Measurements from ENCODE around the gene MED26. TPM values are rescaled to one million over a fixed set of nuclear protein-coding genes. Genes with fewer than 3 reads are reported as not detected.

The MED26 gene
- total RNA-seq, 1 experiment from 2014 or later, result 8.8 TPM

DNA sequence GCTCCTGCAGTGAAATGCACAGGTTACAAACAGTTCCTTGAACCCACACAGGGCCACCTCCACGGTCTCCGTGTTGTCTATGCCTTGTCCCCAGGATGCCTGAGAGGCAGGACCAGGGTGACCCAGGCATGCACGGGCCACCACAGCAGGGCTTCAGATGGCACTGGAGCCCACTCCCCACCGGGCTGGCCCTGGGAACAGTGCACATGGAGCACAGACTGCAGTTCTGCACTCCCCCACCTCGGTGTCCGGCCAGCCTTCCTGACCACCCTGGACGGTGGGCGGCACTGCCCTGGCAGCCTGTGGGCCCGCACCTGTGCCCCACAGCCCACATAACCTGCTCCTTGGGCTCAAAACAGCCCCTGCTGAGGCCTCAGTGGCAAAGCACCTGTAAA is 41.5 kb downstream of the MED26 start:
- no peak overlapping the region for H3K4me3 ChIP-seq (ENCODE audit: low read depth in 2 of 2, low read length in 2 of 2)
- ChIA-PET POLR2A (no interaction called here), CTCF (no interaction called here)
- in situ Hi-C loops (cut with HindIII; ENCODE audit: low pct_unique_long_range_greater_than_20kb, low sequenced_read_pairs) (no loop called here), intact Hi-C loops (cut with micrococcal nuclease; ENCODE audit: unreplicated experiment) (no loop called here)
- no peak for ATAC-seq
- DNase-seq (ENCODE audit: low read depth, low spot score), result no peak
- no peak overlapping the region for H3K27ac ChIP-seq (ENCODE audit: low read length)
- no peaks in the 10 kb centered on the region for H3K36me3 ChIP-seq (ENCODE audit: control insufficient read depth, insufficient read depth, low read length)
- H3K9me3 ChIP-seq (ENCODE audit: control insufficient read depth, insufficient read depth, low read depth, low read length), result no peaks in the 10 kb centered on the region
- no peaks in the 10 kb centered on the region for H3K27me3 ChIP-seq (ENCODE audit: control insufficient read depth, insufficient read depth, low read length)
- H3K4me1 ChIP-seq (ENCODE audit: control insufficient read depth, insufficient read depth, low read length), result peaks cover 59% of the 10 kb centered on the region
- BruUV-seq (replicated peaks), result no TSS peak
- TF ChIP-seq, protein P1, sequence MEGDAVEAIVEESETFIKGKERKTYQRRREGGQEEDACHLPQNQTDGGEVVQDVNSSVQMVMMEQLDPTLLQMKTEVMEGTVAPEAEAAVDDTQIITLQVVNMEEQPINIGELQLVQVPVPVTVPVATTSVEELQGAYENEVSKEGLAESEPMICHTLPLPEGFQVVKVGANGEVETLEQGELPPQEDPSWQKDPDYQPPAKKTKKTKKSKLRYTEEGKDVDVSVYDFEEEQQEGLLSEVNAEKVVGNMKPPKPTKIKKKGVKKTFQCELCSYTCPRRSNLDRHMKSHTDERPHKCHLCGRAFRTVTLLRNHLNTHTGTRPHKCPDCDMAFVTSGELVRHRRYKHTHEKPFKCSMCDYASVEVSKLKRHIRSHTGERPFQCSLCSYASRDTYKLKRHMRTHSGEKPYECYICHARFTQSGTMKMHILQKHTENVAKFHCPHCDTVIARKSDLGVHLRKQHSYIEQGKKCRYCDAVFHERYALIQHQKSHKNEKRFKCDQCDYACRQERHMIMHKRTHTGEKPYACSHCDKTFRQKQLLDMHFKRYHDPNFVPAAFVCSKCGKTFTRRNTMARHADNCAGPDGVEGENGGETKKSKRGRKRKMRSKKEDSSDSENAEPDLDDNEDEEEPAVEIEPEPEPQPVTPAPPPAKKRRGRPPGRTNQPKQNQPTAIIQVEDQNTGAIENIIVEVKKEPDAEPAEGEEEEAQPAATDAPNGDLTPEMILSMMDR (IDR thresholded peaks at IDR 0.05), result no peak
- TF ChIP-seq TCF7L2 (IDR thresholded peaks at IDR 0.05; ENCODE audit: low read depth, low read length), result no peak
- TF ChIP-seq SIN3A (IDR thresholded peaks at IDR 0.05; ENCODE audit: borderline replicate concordance, insufficient read depth, low read depth, low read length), result no peak
- TF ChIP-seq POLR2AphosphoS5 (IDR thresholded peaks at IDR 0.05; ENCODE audit: low read depth, low read length), result no peak
- TF ChIP-seq, protein P2, sequence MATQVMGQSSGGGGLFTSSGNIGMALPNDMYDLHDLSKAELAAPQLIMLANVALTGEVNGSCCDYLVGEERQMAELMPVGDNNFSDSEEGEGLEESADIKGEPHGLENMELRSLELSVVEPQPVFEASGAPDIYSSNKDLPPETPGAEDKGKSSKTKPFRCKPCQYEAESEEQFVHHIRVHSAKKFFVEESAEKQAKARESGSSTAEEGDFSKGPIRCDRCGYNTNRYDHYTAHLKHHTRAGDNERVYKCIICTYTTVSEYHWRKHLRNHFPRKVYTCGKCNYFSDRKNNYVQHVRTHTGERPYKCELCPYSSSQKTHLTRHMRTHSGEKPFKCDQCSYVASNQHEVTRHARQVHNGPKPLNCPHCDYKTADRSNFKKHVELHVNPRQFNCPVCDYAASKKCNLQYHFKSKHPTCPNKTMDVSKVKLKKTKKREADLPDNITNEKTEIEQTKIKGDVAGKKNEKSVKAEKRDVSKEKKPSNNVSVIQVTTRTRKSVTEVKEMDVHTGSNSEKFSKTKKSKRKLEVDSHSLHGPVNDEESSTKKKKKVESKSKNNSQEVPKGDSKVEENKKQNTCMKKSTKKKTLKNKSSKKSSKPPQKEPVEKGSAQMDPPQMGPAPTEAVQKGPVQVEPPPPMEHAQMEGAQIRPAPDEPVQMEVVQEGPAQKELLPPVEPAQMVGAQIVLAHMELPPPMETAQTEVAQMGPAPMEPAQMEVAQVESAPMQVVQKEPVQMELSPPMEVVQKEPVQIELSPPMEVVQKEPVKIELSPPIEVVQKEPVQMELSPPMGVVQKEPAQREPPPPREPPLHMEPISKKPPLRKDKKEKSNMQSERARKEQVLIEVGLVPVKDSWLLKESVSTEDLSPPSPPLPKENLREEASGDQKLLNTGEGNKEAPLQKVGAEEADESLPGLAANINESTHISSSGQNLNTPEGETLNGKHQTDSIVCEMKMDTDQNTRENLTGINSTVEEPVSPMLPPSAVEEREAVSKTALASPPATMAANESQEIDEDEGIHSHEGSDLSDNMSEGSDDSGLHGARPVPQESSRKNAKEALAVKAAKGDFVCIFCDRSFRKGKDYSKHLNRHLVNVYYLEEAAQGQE (IDR thresholded peaks at IDR 0.05; ENCODE audit: insufficient read depth in 1 of 2, low read depth in 2 of 2, low read length in 1 of 2), result no peak

DNA sequence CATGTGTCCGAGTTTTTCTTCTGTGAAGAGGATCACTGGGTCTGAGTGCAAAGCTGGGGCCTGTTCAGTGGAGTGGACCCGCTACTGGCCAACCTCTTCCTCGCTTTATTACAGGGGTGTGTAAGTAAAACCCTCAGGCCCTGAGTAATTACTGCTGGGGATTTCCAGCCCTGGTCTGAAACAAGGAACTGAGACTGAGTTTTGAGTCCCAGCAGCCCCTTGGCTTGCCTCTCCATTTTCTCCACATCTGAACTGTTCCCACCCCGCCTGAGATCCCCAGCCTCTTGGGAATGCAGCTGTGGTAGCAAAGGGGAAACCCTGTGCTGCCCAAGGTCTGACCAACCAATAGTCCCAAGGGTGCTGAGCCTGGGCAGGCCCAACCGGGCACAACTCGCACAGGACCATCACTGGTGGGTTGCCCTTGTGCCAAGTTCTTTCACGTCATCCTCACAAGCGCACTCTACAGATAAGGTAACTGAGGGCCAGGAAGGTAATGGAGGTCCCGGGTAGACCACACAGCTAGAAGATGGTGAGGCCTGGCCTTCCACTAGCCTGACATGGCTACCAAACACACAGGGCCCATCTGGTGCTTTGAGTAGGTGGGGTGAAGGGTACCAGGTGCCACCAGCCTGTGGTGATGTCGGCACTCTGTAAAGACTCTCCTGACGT is 42.1 kb downstream of the MED26 start:
- BruUV-seq (replicated peaks), result no TSS peak
- POLR2A ChIA-PET, result no interaction called here
- peak overlapping the region; percentile 54; the same call in 1 of the 2 replicates for H3K27ac ChIP-seq (ENCODE audit: low read length)
- peak; percentile 23; the same call in 1 of the 2 replicates for ATAC-seq
- DNase-seq (ENCODE audit: low read depth, low spot score), result no peak
- TF ChIP-seq, protein P1 (IDR thresholded peaks at IDR 0.05), result no peak
- TF ChIP-seq, protein P2 (IDR thresholded peaks at IDR 0.05; ENCODE audit: insufficient read depth in 1 of 2, low read depth in 2 of 2, low read length in 1 of 2), result no peak
- TF ChIP-seq TCF7L2 (IDR thresholded peaks at IDR 0.05; ENCODE audit: low read depth, low read length) (no peak), POLR2AphosphoS5 (IDR thresholded peaks at IDR 0.05; ENCODE audit: low read depth, low read length) (no peak), SIN3A (IDR thresholded peaks at IDR 0.05; ENCODE audit: borderline replicate concordance, insufficient read depth, low read depth, low read length) (no peak)
- in situ Hi-C loops (cut with HindIII; ENCODE audit: low pct_unique_long_range_greater_than_20kb, low sequenced_read_pairs), result no loop called here
- H3K4me3 ChIP-seq (ENCODE audit: low read depth in 2 of 2, low read length in 2 of 2), result no peak overlapping the region
- CTCF ChIA-PET, result no interaction called here
- no peaks in the 10 kb centered on the region for H3K9me3 ChIP-seq (ENCODE audit: control insufficient read depth, insufficient read depth, low read depth, low read length)
- H3K4me1 ChIP-seq (ENCODE audit: control insufficient read depth, insufficient read depth, low read length), result peaks cover 62% of the 10 kb centered on the region
- intact Hi-C loops (cut with micrococcal nuclease; ENCODE audit: unreplicated experiment), result no loop called here
- no peaks in the 10 kb centered on the region for H3K36me3 ChIP-seq (ENCODE audit: control insufficient read depth, insufficient read depth, low read length)
- no peaks in the 10 kb centered on the region for H3K27me3 ChIP-seq (ENCODE audit: control insufficient read depth, insufficient read depth, low read length)

Data from Panc1 (cell line).